K562 (cell line): ENCODE results near the gene IKBKE. TPM values are rescaled to one million over a fixed set of nuclear protein-coding genes. Genes with fewer than 3 reads are reported as not detected.

Source experiments
- ATAC-seq: fragments of 200-7000 bp; cut with Tn5 transposase; 3 replicates; pipeline ENCODE4 v1.9.1; 2020; ENCODE audit warnings: moderate library complexity
- BruUV-seq: library from RNA; stranded (reverse); fragments of 400-500 nt; replicated peaks from 2 replicates; lab custom pipeline; 2021; lab: Mats Ljungman, UMichigan
- CTCF ChIA-PET: fragments of 300-600 bp; formaldehyde crosslinking; extraction: SDS; loops from one replicate; lab custom pipeline; 2021; ENCODE audit warnings: low intra/inter-chr PET ratio; lab: Yijun Ruan, JAX
- POLR2A ChIA-PET: fragments of 300-600, 350-650 bp; sonication (Branson Sonifier 250); formaldehyde crosslinking; extraction: SDS; loops from one replicate; lab custom pipeline; 2021; ENCODE audit warnings: antibody characterized with exemption, inconsistent platforms; lab: Yijun Ruan, JAX
- DNase-seq, 4 experiments: peaks; one replicate each; pipeline versions ENCODE4 v3.0.0 to v3.0.0-alpha.2; 2011 to 2018; ENCODE audit warnings: low spot score in 3 of 4, mixed read lengths in 3 of 4; ENCODE audit errors: extremely low read depth in 1 of 4
- FAIRE-seq: peaks from 2 replicates; lab custom pipeline; 2011; peaks lifted over from hg19 to GRCh38; lab: Jason Lieb, UNC
- H2AFZ ChIP-seq: 2 replicates; pipeline ENCODE4 v1.6.0; 2011; ENCODE audit warnings: low read depth, low read length, control low read depth, inconsistent platforms
- H3K27ac ChIP-seq: fragments of 200-600 bp; 3 replicates; pipeline ENCODE4 v1.8.0; 2011; ENCODE audit warnings: low read depth, mild to moderate bottlenecking, control low read depth, inconsistent platforms, low read length, moderate library complexity, mixed read lengths; ENCODE audit errors: extremely low read depth
- H3K27me3 ChIP-seq, 2 experiments: fragments of 300-600 bp in 1 of 2; 2 replicates in 1 of 2; 3 replicates in 1 of 2; pipeline versions ENCODE4 v1.6.0 to v1.8.0; 2011; ENCODE audit warnings: inconsistent platforms in 2 of 2, low read length in 2 of 2, mild to moderate bottlenecking in 1 of 2, mixed read lengths in 1 of 2, moderate library complexity in 1 of 2; ENCODE audit not compliant: control insufficient read depth in 2 of 2, insufficient read depth in 2 of 2
- H3K36me3 ChIP-seq: fragments of 300-600 bp; 3 replicates; pipeline ENCODE4 v1.8.0; 2011; ENCODE audit warnings: mild to moderate bottlenecking, low read length, inconsistent platforms; ENCODE audit not compliant: control insufficient read depth, insufficient read depth
- H3K4me1 ChIP-seq, 2 experiments: fragments of 200-600 bp in 1 of 2; replicated peaks in 1 of 2; 2 replicates in 1 of 2; 3 replicates in 1 of 2; pipeline versions ENCODE4 v1.5.1 to v1.8.0; 2011; ENCODE audit warnings: inconsistent platforms in 2 of 2, low read length in 2 of 2, mild to moderate bottlenecking in 1 of 2, mixed read lengths in 1 of 2, moderate library complexity in 1 of 2; ENCODE audit not compliant: control insufficient read depth in 2 of 2, insufficient read depth in 2 of 2
- H3K4me2 ChIP-seq: 2 replicates; pipeline ENCODE4 v1.6.1; 2011; ENCODE audit warnings: low read length, control low read depth, inconsistent platforms, mixed read lengths; ENCODE audit not compliant: insufficient read depth
- H3K4me3 ChIP-seq: fragments of 200-600 bp; sonication (generic), shearing (Covaris generic); 2 replicates; pipeline ENCODE4 v1.5.1; 2016; ENCODE audit warnings: control low read depth, inconsistent platforms
- H3K79me2 ChIP-seq: fragments of 200-600 bp; 3 replicates; pipeline ENCODE4 v1.8.0; 2011; ENCODE audit warnings: low read length, inconsistent platforms; ENCODE audit not compliant: control insufficient read depth, insufficient read depth
- H3K9ac ChIP-seq, 2 experiments: 2 replicates each; pipeline versions ENCODE4 v1.6.0 to v1.6.1; 2011; ENCODE audit warnings: low read depth in 2 of 2, low read length in 2 of 2, control low read depth in 1 of 2, inconsistent platforms in 1 of 2, mild to moderate bottlenecking in 1 of 2, mixed read lengths in 1 of 2; ENCODE audit not compliant: insufficient read depth in 1 of 2
- H3K9me1 ChIP-seq: one replicate; pipeline ENCODE4 v1.6.0; 2011; ENCODE audit warnings: inconsistent platforms, mild to moderate bottlenecking, low read length, moderate library complexity; ENCODE audit not compliant: control insufficient read depth, insufficient read depth
- H3K9me3 ChIP-seq: replicated peaks from 2 replicates; pipeline ENCODE4 v1.5.1; 2011; ENCODE audit warnings: low read depth, low read length, inconsistent platforms; ENCODE audit not compliant: control insufficient read depth, insufficient read depth
- H4K20me1 ChIP-seq: replicated peaks from 2 replicates; pipeline ENCODE4 v1.6.1; 2011; ENCODE audit warnings: low read length, inconsistent platforms, mixed read lengths; ENCODE audit not compliant: control insufficient read depth, insufficient read depth
- ESRRA ChIP-seq: fragments of 450-650 bp; IDR thresholded peaks from 2 replicates; pipeline ENCODE4 v1.6.1; 2014; ENCODE audit warnings: low read depth, mild to moderate bottlenecking, moderate library complexity, borderline replicate concordance
- FOSL1 ChIP-seq: fragments of 200-800 bp; sonication (Bioruptor generic); conservative IDR thresholded peaks from 2 replicates; pipeline ENCODE4 v1.6.1; 2016; ENCODE audit warnings: missing genetic modification characterization, missing compliant biosample characterization
- GABPB2 ChIP-seq: fragments of 250-450 bp; sonication (Bioruptor Pico); conservative IDR thresholded peaks from 2 replicates; pipeline ENCODE4 v1.5.1; 2021; ENCODE audit warnings: mild to moderate bottlenecking
- HDGF ChIP-seq: fragments of 450-650 bp; IDR thresholded peaks from 2 replicates; pipeline ENCODE4 v1.6.1; 2016
- ILK ChIP-seq: fragments of 450-650 bp; IDR thresholded peaks from 2 replicates; pipeline ENCODE4 v1.6.1; 2016; ENCODE audit warnings: missing genetic modification characterization, low read depth, mild to moderate bottlenecking, missing compliant biosample characterization, moderate library complexity, borderline replicate concordance
- KAT8 ChIP-seq: fragments of 450-650 bp; IDR thresholded peaks from 2 replicates; pipeline ENCODE4 v1.6.1; 2016; ENCODE audit warnings: low read depth, mild to moderate bottlenecking
- SMARCA5 ChIP-seq: fragments of 450-650 bp; IDR thresholded peaks from 2 replicates; pipeline ENCODE4 v1.6.1; 2016
- SPI1 ChIP-seq: IDR thresholded peaks from 2 replicates; pipeline ENCODE4 v1.6.1; 2011; ENCODE audit warnings: low read depth, low read length, control low read depth, borderline replicate concordance
- TRIM28 ChIP-seq: fragments of 450-650 bp; IDR thresholded peaks from 2 replicates; pipeline ENCODE4 v1.6.1; 2017
- ZFX ChIP-seq: sonication (generic); formaldehyde crosslinking; IDR thresholded peaks from 2 replicates; pipeline ENCODE4 v1.8.0; 2022; ENCODE audit warnings: mild to moderate bottlenecking, missing genetic modification reagents, moderate library complexity
- ZNF121 ChIP-seq: sonication (generic); formaldehyde crosslinking; conservative IDR thresholded peaks from 2 replicates; pipeline ENCODE4 v1.8.0; 2022; ENCODE audit warnings: missing genetic modification reagents
- ZNF76 ChIP-seq: fragments of 250-450 bp; sonication (Bioruptor Pico); IDR thresholded peaks from 2 replicates; pipeline ENCODE4 v1.4.0; 2020; ENCODE audit warnings: mild to moderate bottlenecking, moderate library complexity, borderline replicate concordance
- ZNF830 ChIP-seq: fragments of 250-450 bp; sonication (Bioruptor Pico); IDR thresholded peaks from 2 replicates; pipeline ENCODE4 v1.5.0; 2021; ENCODE audit warnings: mild to moderate bottlenecking
- WGBS: fragments of 100-300 bp; shearing (Covaris generic); methylation state at CpG from one replicate; pipeline ENCODE4 v1.1.6; 2016; ENCODE audit warnings: low coverage, mixed read lengths; ENCODE audit not compliant: insufficient coverage; ENCODE audit errors: missing lambda C conversion rate; 5-methylcytosine and 5-hydroxymethylcytosine counted together
- in situ Hi-C: fragments of 300-500 bp; cut with MboI; formaldehyde crosslinking; loops from 4 replicates; pipeline ENCODE4 v1.15.0; 2018; ENCODE audit warnings: inconsistent platforms, mixed read lengths
- intact Hi-C: fragments of 100-400 bp; cut with micrococcal nuclease; formaldehyde crosslinking; loops from 2 replicates; pipeline ENCODE4 v1.14.2; 2022
- polyA plus RNA-seq, 8 experiments: library from polyadenylated mRNA; depleted of rRNA in 4 of 8; stranded (reverse) in 5 of 8; unstranded in 3 of 8; fragments of >200 nt; fragmentation: Nextera tagmentation in 2 of 8; fragmentation: Illumina TruSeq in 1 of 8; extraction: Ambion mirVana in 2 of 8; extraction: Trizol in 1 of 8; gene quantifications; 2 replicates each; pipeline versions ENCODE4 v1.2.1 to v1.2.3, GENCODE V29; 2011 to 2014; ENCODE audit warnings: inconsistent platforms in 1 of 8, missing spikeins in 1 of 8
- total RNA-seq, 7 experiments: library from RNA; depleted of rRNA in 6 of 7; stranded (reverse); fragments of >200 nt in 6 of 7; fragmentation: Illumina TruSeq in 2 of 7; extraction: Trizol in 2 of 7; gene quantifications; 2 replicates each; pipeline versions ENCODE4 v1.2.1 to v1.2.3, GENCODE V29; 2011 to 2021; ENCODE audit warnings: low replicate concordance in 1 of 7
- TF ChIP-seq, protein P1 (sequence below): fragments of 250-450 bp; sonication (Bioruptor Pico); IDR thresholded peaks from 2 replicates; pipeline ENCODE4 v1.5.1; 2021; ENCODE audit warnings: mild to moderate bottlenecking
- TF ChIP-seq, protein P2 (sequence below): fragments of 450-650 bp; IDR thresholded peaks from 2 replicates; pipeline ENCODE4 v1.6.1; 2016; ENCODE audit warnings: missing biosample characterization, missing genetic modification characterization
- TF ChIP-seq, protein P3 (sequence below): sonication (generic); IDR thresholded peaks from 2 replicates; pipeline ENCODE4 v1.6.1; 2016
- TF ChIP-seq, protein P4 (sequence below): fragments of 250-450 bp; sonication (Bioruptor Pico); IDR thresholded peaks from 2 replicates; pipeline ENCODE4 v1.5.0; 2021; ENCODE audit warnings: mild to moderate bottlenecking, moderate library complexity

IKBKE gene
- total and polyA plus RNA-seq, 9 of the 15 experiments (the other 6 are each of a cell fraction or from before 2014, with no cell fraction given) = 2.3 to 9.0 (median 4.8) TPM

DNA sequence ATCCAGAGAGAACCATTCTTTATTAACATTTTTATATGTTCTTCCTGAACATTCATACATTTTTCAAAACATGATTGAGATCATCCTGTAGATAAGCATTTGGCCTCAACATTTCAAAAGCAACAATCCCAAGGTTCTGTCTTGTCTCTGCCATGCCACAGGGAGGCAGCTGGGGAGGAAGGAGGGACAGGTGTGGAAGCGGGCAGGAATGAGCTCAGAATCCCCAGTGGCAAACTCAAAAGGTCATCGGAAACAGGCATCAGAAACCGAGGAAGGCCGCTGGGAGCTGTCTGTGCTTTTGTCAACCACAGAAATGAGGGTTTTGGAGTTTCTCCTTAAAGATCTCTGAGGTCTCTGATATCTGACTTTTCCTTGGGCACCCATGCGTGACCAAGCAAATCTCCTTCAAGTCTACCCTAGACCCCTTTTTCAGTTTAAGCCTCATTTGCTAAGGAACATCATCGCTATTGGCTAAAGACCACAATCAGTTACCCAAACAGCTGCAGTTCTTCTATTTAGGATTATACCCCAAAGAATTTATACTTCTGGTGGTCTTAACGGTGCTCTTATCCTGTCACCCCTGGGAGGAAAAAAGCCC is 71.1 kb downstream of the IKBKE start:
- BruUV-seq = no TSS peak
- Histone ChIP-seq H3K9me1 (no peaks in the 10 kb centered on the region), H3K9ac (no peak overlapping the region), H3K9me3 (no peaks in the 10 kb centered on the region), H2AFZ (no peak overlapping the region), H3K36me3 (no peaks in the 10 kb centered on the region), H3K27ac (no peak overlapping the region), H3K27me3 (peaks cover 2 to 8% of the 10 kb centered on the region in 2 experiments; a peak in 3 of 5 replicates), H4K20me1 (no peaks in the 10 kb centered on the region), H3K4me1 (peaks cover 0 to 7% of the 10 kb centered on the region in 2 experiments; a peak in 2 of 5 replicates), H3K79me2 (no peaks in the 10 kb centered on the region), H3K4me2 (no peak overlapping the region), H3K4me3 (no peak overlapping the region)
- DNase-seq (no peak), FAIRE-seq (no peak), ATAC-seq (no peak)
- POLR2A ChIA-PET = interaction anchor here (0.6 to 1.4 kb wide), 7 partner anchors 9 to 195 kb away, joined by 3 to 5 read pairs (median 4); no protein-coding TSS in a partner anchor
- intact Hi-C loops = no loop called here
- 54% methylated on average over 7 of the region's 7 CpGs for WGBS
- CTCF ChIA-PET = interaction anchor here (0.6 to 1.9 kb wide), 2 partner anchors 43 to 78 kb away, joined by 3 to 5 read pairs; no protein-coding TSS in a partner anchor
- in situ Hi-C loops = no loop called here
- TF ChIP-seq, protein P1, sequence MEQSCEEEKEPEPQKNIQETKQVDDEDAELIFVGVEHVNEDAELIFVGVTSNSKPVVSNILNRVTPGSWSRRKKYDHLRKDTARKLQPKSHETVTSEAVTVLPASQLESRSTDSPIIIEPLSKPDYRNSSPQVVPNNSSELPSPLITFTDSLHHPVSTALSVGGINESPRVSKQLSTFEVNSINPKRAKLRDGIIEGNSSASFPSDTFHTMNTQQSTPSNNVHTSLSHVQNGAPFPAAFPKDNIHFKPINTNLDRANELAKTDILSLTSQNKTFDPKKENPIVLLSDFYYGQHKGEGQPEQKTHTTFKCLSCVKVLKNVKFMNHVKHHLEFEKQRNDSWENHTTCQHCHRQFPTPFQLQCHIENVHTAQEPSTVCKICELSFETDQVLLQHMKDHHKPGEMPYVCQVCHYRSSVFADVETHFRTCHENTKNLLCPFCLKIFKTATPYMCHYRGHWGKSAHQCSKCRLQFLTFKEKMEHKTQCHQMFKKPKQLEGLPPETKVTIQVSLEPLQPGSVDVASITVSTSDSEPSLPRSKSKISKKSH (CRISPR knock-in tag) = no peak
- TF ChIP-seq SPI1 (no peak), ZNF830 (no peak), TRIM28 (no peak), ZNF76 (CRISPR knock-in tag) (no peak), GABPB2 (CRISPR knock-in tag) (no peak), HDGF (no peak), ZNF121 (CRISPR knock-in tag) (no peak), SMARCA5 (no peak), FOSL1 (tag) (no peak), KAT8 (no peak), ESRRA (no peak), ILK (tag) (no peak), ZFX (CRISPR knock-in tag) (no peak)
- TF ChIP-seq, protein P2, sequence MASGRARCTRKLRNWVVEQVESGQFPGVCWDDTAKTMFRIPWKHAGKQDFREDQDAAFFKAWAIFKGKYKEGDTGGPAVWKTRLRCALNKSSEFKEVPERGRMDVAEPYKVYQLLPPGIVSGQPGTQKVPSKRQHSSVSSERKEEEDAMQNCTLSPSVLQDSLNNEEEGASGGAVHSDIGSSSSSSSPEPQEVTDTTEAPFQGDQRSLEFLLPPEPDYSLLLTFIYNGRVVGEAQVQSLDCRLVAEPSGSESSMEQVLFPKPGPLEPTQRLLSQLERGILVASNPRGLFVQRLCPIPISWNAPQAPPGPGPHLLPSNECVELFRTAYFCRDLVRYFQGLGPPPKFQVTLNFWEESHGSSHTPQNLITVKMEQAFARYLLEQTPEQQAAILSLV = no peak
- TF ChIP-seq, protein P3, sequence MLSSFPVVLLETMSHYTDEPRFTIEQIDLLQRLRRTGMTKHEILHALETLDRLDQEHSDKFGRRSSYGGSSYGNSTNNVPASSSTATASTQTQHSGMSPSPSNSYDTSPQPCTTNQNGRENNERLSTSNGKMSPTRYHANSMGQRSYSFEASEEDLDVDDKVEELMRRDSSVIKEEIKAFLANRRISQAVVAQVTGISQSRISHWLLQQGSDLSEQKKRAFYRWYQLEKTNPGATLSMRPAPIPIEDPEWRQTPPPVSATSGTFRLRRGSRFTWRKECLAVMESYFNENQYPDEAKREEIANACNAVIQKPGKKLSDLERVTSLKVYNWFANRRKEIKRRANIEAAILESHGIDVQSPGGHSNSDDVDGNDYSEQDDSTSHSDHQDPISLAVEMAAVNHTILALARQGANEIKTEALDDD = no peak
- TF ChIP-seq, protein P4, sequence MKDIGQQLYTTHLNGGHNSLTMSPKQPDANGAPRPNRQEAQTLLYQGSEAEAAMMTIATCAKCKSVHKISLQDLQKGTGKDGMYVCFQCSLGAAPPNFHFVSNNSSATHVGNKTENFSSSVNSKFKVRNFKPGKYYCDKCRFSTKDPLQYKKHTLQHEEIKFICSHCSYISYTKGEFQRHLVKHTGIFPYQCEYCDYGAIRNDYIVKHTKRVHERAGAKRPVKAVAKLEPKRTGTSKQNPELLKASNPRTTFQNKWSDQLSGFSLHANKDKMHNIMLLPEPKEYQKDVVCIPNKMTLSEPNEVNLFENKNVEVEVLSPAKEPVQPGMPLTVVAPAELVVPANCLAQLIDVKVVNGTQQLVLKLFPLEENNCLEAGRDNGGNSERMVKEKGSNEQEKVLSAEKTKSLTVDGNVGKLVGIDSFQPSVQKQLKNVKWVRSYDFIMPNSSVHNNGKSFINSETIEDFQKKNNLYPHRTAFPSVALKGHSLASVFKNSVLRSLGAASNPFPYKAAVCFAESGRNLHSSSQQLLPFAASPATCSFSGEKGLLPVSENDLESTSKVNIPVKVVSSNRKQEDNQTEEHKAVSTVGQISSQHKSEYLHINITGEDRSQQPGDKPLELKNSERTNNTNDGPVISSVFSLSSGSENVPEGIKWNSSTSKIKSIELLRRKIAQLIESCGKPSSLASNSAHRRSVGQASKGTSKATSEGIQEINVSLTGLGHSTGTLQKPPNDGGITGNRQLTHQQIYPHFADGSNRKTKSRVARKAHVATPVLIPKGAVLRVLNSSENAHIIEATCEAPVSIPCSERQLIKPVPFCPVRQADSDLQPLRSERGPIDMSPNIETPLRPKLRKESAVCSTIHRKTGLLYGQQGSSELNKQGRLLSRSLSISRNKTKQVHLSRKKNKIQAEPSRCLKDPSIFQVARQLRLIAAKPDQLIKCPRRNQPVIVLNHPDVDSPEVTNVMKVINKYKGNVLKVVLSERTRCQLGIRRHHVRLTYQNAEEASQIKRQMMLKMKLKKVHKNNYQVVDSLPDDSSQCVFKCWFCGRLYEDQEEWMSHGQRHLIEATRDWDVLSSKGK (CRISPR knock-in tag) = no peak
